ENCODE measurements around the gene NPAS3. TPM values are rescaled to one million over a fixed set of nuclear protein-coding genes. Genes with fewer than 3 reads are reported as not detected.

NPAS3 gene
- total RNA-seq, 1 experiment from 2014 or later: not detected

- no peak overlapping the region for H3K4me2 ChIP-seq (ENCODE audit: low read length)
- H3K9me2 ChIP-seq (ENCODE audit: insufficient read depth): no peaks in the 10 kb centered on the region
- CTCF ChIA-PET: no interaction called here
- no peak overlapping the region for H3K27ac ChIP-seq (ENCODE audit: low read depth, low read length)
- DNase-seq (ENCODE audit: low read depth, low spot score): no peak
- no peak overlapping the region for H3K9ac ChIP-seq (ENCODE audit: low read length)
- H3K27me3 ChIP-seq (ENCODE audit: insufficient read depth, low read length): no peaks in the 10 kb centered on the region
- RAD21 ChIA-PET (ENCODE audit: low non-redundant PET in 1 of 2, low total read pairs in 2 of 2, uncharacterized antibody in 2 of 2, unreplicated experiment in 2 of 2): no interaction called here
- TF ChIP-seq SP1 (IDR thresholded peaks at IDR 0.05; ENCODE audit: low read depth) (no peak), EGR1 (IDR thresholded peaks at IDR 0.05; ENCODE audit: low read depth) (no peak), ZFX (IDR thresholded peaks at IDR 0.05) (no peak), MAX (IDR thresholded peaks at IDR 0.05) (no peak), RAD21 (IDR thresholded peaks at IDR 0.05; ENCODE audit: low read depth) (no peak)
- ATAC-seq: no peak
- no peaks in the 10 kb centered on the region for H4K20me1 ChIP-seq (ENCODE audit: insufficient read depth)
- no peaks in the 10 kb centered on the region for H3K79me2 ChIP-seq (ENCODE audit: insufficient read depth, low read length)
- no peaks in the 10 kb centered on the region; a peak in 1 of 4 replicates for H3K9me3 ChIP-seq (ENCODE audit: control insufficient read depth in 1 of 2, insufficient read depth in 1 of 2, low read depth in 1 of 2, low read length in 2 of 2)
- POLR2A ChIA-PET: no interaction called here
- no peaks in the 10 kb centered on the region for H3K36me3 ChIP-seq (ENCODE audit: control insufficient read depth in 1 of 2, insufficient read depth in 2 of 2, low read length in 2 of 2)
- intact Hi-C loops (cut with micrococcal nuclease): no loop called here
- no peaks in the 10 kb centered on the region for H3K4me1 ChIP-seq (ENCODE audit: control insufficient read depth in 1 of 2, insufficient read depth in 2 of 2, low read length in 2 of 2)
- BruUV-seq (replicated peaks): no TSS peak
- no peak overlapping the region for H2AFZ ChIP-seq (ENCODE audit: low read depth, low read length, poor library complexity, severe bottlenecking)
- no peak overlapping the region for H3K4me3 ChIP-seq (replicated peaks in 1 of 2; ENCODE audit: low read depth in 1 of 2, low read length in 2 of 2)
Observed at GRCh38 chr14:33068040-33068439, 129.4 kb downstream of the NPAS3 start.

DNA sequence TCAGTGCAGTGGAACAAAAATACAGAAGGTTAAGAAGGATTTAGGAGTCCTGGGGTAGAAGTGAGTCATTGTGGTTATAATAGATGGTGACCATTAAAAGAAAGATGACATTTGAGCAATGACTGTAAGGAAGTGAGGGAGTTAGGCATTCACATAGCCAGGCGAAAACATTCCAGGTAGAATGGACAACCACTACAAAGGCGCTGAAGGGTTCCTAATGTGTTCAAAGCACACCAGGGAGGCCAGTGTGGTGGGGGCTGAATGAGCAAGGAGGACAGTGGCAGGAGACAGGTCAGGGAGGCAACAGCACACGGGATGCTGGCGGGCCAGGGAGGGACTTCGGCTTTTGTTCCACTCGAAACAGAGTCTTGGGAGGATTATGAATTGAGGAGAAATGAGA is 129.9 kb downstream of the NPAS3 start:
- DNase-seq (ENCODE audit: low read depth, low spot score) (no peak), ATAC-seq (no peak)
- H2AFZ ChIP-seq (ENCODE audit: low read depth, low read length, poor library complexity, severe bottlenecking): no peak overlapping the region
- H3K9me3 ChIP-seq (ENCODE audit: control insufficient read depth in 1 of 2, insufficient read depth in 1 of 2, low read depth in 1 of 2, low read length in 2 of 2): no peaks in the 10 kb centered on the region; a peak in 1 of 4 replicates
- ChIA-PET RAD21 (ENCODE audit: low non-redundant PET in 1 of 2, low total read pairs in 2 of 2, uncharacterized antibody in 2 of 2, unreplicated experiment in 2 of 2) (no interaction called here), CTCF (no interaction called here), POLR2A (no interaction called here)
- no TSS peak for BruUV-seq (replicated peaks)
- no peak overlapping the region for H3K27ac ChIP-seq (ENCODE audit: low read depth, low read length)
- no peaks in the 10 kb centered on the region for H4K20me1 ChIP-seq (ENCODE audit: insufficient read depth)
- no peaks in the 10 kb centered on the region for H3K79me2 ChIP-seq (ENCODE audit: insufficient read depth, low read length)
- intact Hi-C loops (cut with micrococcal nuclease): no loop called here
- no peaks in the 10 kb centered on the region for H3K9me2 ChIP-seq (ENCODE audit: insufficient read depth)
- H3K36me3 ChIP-seq (ENCODE audit: control insufficient read depth in 1 of 2, insufficient read depth in 2 of 2, low read length in 2 of 2): no peaks in the 10 kb centered on the region
- H3K4me3 ChIP-seq (replicated peaks in 1 of 2; ENCODE audit: low read depth in 1 of 2, low read length in 2 of 2): no peak overlapping the region
- H3K4me1 ChIP-seq (ENCODE audit: control insufficient read depth in 1 of 2, insufficient read depth in 2 of 2, low read length in 2 of 2): no peaks in the 10 kb centered on the region
- no peaks in the 10 kb centered on the region for H3K27me3 ChIP-seq (ENCODE audit: insufficient read depth, low read length)
- no peak overlapping the region for H3K9ac ChIP-seq (ENCODE audit: low read length)
- TF ChIP-seq EGR1 (IDR thresholded peaks at IDR 0.05; ENCODE audit: low read depth): no peak
- no peak overlapping the region for H3K4me2 ChIP-seq (ENCODE audit: low read length)
